Neural cell (in vitro differentiated cells): ENCODE data around the gene IRS1. TPM values are rescaled to one million over a fixed set of nuclear protein-coding genes. Genes with fewer than 3 reads are reported as not detected.
A peak's percentile ranks its signal among the peaks of the same experiment; 100 is the strongest.

Source experiments
- H2AFZ ChIP-seq: fragments of 200-600, 300-800 bp; sonication (generic), shearing (Covaris generic); 2 replicates; pipeline ENCODE4 v1.6.0; 2014; ENCODE audit warnings: low read depth, mild to moderate bottlenecking, antibody characterized with exemption, low read length, moderate library complexity
- H3F3A ChIP-seq: fragments of 200-600 bp; shearing (Covaris generic); 2 replicates; pipeline ENCODE4 v1.6.1; 2016; ENCODE audit warnings: mild to moderate bottlenecking, moderate library complexity, mixed read lengths, antibody characterized with exemption, low read length; ENCODE audit not compliant: insufficient read depth, poor library complexity, severe bottlenecking
- H3K27ac ChIP-seq: fragments of 200-600, 300-800 bp; sonication (generic), shearing (Covaris generic); 2 replicates; pipeline ENCODE4 v1.5.1; 2014; ENCODE audit warnings: mild to moderate bottlenecking, low read length, moderate library complexity
- H3K27me3 ChIP-seq: fragments of 300-800, 200-600 bp; sonication (generic), shearing (Covaris generic); 2 replicates; pipeline ENCODE4 v1.6.0; 2014; ENCODE audit warnings: mild to moderate bottlenecking, low read depth, low read length, moderate library complexity; ENCODE audit not compliant: insufficient read depth
- H3K36me3 ChIP-seq: fragments of 300-800, 200-600 bp; sonication (generic), shearing (Covaris generic); 2 replicates; pipeline ENCODE4 v1.5.1; 2014; ENCODE audit warnings: mild to moderate bottlenecking, antibody characterized with exemption, low read length, moderate library complexity; ENCODE audit not compliant: insufficient read depth
- H3K4me2 ChIP-seq: fragments of 300-800, 200-600 bp; sonication (generic), shearing (Covaris generic); 2 replicates; pipeline ENCODE4 v1.6.0; 2014; ENCODE audit warnings: mild to moderate bottlenecking, low read length
- H3K4me3 ChIP-seq: fragments of 300-800, 200-600 bp; sonication (generic), shearing (Covaris generic); 2 replicates; pipeline ENCODE4 v1.5.1; 2014; ENCODE audit warnings: mild to moderate bottlenecking, low read length, moderate library complexity
- H3K79me2 ChIP-seq: fragments of 200-600 bp; shearing (Covaris generic); replicated peaks from 2 replicates; pipeline ENCODE4 v1.6.0; 2014; ENCODE audit warnings: mild to moderate bottlenecking, low read length, moderate library complexity; ENCODE audit not compliant: insufficient read depth
- H3K9ac ChIP-seq: fragments of 300-800, 200-600 bp; sonication (generic), shearing (Covaris generic); 2 replicates; pipeline ENCODE4 v1.6.1; 2016; ENCODE audit warnings: mild to moderate bottlenecking, low read length, mixed read lengths
- H3K9me2 ChIP-seq: fragments of 200-600 bp; shearing (Covaris generic); 2 replicates; pipeline ENCODE4 v1.6.1; 2016; ENCODE audit warnings: mild to moderate bottlenecking, low read length, mixed read lengths; ENCODE audit not compliant: insufficient read depth
- H3K9me3 ChIP-seq: fragments of 200-600, 300-800 bp; sonication (generic), shearing (Covaris generic); 2 replicates; pipeline ENCODE4 v1.6.1; 2016; ENCODE audit warnings: mild to moderate bottlenecking, mixed run types, low read length, moderate library complexity, mixed read lengths
- H4K20me1 ChIP-seq: fragments of 200-600 bp; shearing (Covaris generic); 2 replicates; pipeline ENCODE4 v1.6.1; 2016; ENCODE audit warnings: mild to moderate bottlenecking, mixed run types; ENCODE audit not compliant: insufficient read depth
- CTCF ChIP-seq: fragments of 450-650 bp; IDR thresholded peaks from 2 replicates; pipeline ENCODE4 v1.5.1; 2014; ENCODE audit warnings: antibody characterized with exemption, mild to moderate bottlenecking, moderate library complexity; ENCODE audit not compliant: poor library complexity, severe bottlenecking
- EP300 ChIP-seq: fragments of 450-650 bp; conservative IDR thresholded peaks from 2 replicates; pipeline ENCODE4 v1.6.1; 2014; ENCODE audit warnings: antibody characterized with exemption, mild to moderate bottlenecking, moderate library complexity; ENCODE audit not compliant: poor library complexity, severe bottlenecking
- EZH2 ChIP-seq: fragments of 200-600, 300-800 bp; shearing (Covaris generic), sonication (generic); IDR thresholded peaks from 2 replicates; pipeline ENCODE4 v1.6.1; 2014; ENCODE audit warnings: antibody characterized with exemption, low read length, borderline replicate concordance, mild to moderate bottlenecking; ENCODE audit not compliant: insufficient read depth, poor library complexity, severe bottlenecking
- MXI1 ChIP-seq: fragments of 450-650 bp; conservative IDR thresholded peaks from 2 replicates; pipeline ENCODE4 v1.6.1; 2014; ENCODE audit warnings: antibody characterized with exemption, mild to moderate bottlenecking; ENCODE audit not compliant: poor library complexity, severe bottlenecking
- POLR2AphosphoS5 ChIP-seq: IDR thresholded peaks from 2 replicates; pipeline ENCODE4 v1.6.1; 2012
- RAD21 ChIP-seq: fragments of 450-650 bp; conservative IDR thresholded peaks from 2 replicates; pipeline ENCODE4 v1.6.1; 2014; ENCODE audit warnings: antibody characterized with exemption, mild to moderate bottlenecking, moderate library complexity
- REST ChIP-seq: IDR thresholded peaks from 2 replicates; pipeline ENCODE4 v1.6.1; 2012; ENCODE audit warnings: borderline replicate concordance
- SMC3 ChIP-seq: fragments of 450-650 bp; conservative IDR thresholded peaks from 2 replicates; pipeline ENCODE4 v1.6.1; 2014; ENCODE audit warnings: antibody characterized with exemption, mild to moderate bottlenecking, moderate library complexity; ENCODE audit not compliant: poor library complexity
- TAF1 ChIP-seq: IDR thresholded peaks from 2 replicates; pipeline ENCODE4 v1.6.1; 2012; ENCODE audit warnings: low read depth
- polyA plus RNA-seq: library from polyadenylated mRNA; depleted of rRNA; stranded (reverse); fragments of >200 nt; gene quantifications from 2 replicates; pipeline ENCODE4 v1.2.3, GENCODE V29; 2014

IRS1 gene
- polyA plus RNA-seq, 1 donor from 2014 or later = 7.2 TPM

GRCh38 chr2:226798422-226799210 is 1.0 kb downstream of the IRS1 start:
- peaks cover 12% of the 10 kb centered on the region for H3K36me3 ChIP-seq
- peak overlapping the region; percentile 84 for H3K27ac ChIP-seq
- peak overlapping the region; percentile 97 for H3K4me3 ChIP-seq
- no peaks in the 10 kb centered on the region for H3K27me3 ChIP-seq
- H3K9me3 ChIP-seq = peaks cover 2% of the 10 kb centered on the region
- TF ChIP-seq CTCF (peak; percentile 46), TAF1 (no peak), EP300 (no peak), REST (no peak), POLR2AphosphoS5 (no peak), SMC3 (peak; percentile 23), MXI1 (peak; percentile 70), EZH2 (no peak), RAD21 (no peak)
- H3F3A ChIP-seq = peaks cover 3% of the 10 kb centered on the region
- H3K9ac ChIP-seq = peak overlapping the region; percentile 93
- H3K9me2 ChIP-seq = no peaks in the 10 kb centered on the region
- H2AFZ ChIP-seq = peak overlapping the region; percentile 73
- H3K4me2 ChIP-seq = peak overlapping the region; percentile 76
- peaks cover 56% of the 10 kb centered on the region for H3K79me2 ChIP-seq
- H4K20me1 ChIP-seq = no peaks in the 10 kb centered on the region

GRCh38 chr2:226797989-226798421 is 1.6 kb downstream of the IRS1 start:
- Histone ChIP-seq H3K9ac (peak overlapping the region; percentile 93), H3F3A (peaks cover 3% of the 10 kb centered on the region), H4K20me1 (no peaks in the 10 kb centered on the region), H2AFZ (peak overlapping the region; percentile 73), H3K36me3 (peaks cover 12% of the 10 kb centered on the region), H3K9me2 (no peaks in the 10 kb centered on the region), H3K27me3 (no peaks in the 10 kb centered on the region), H3K4me2 (peak overlapping the region; percentile 76), H3K79me2 (peaks cover 62% of the 10 kb centered on the region), H3K27ac (peak overlapping the region; percentile 84), H3K9me3 (peaks cover 2% of the 10 kb centered on the region), H3K4me3 (peak overlapping the region; percentile 97)
- no peak for TF ChIP-seq EZH2
- no peak for TF ChIP-seq POLR2AphosphoS5
- TF ChIP-seq EP300 = no peak
- TF ChIP-seq SMC3 = no peak
- TF ChIP-seq MXI1 = no peak
- no peak for TF ChIP-seq RAD21
- TF ChIP-seq REST = no peak
- TF ChIP-seq TAF1 = no peak
- no peak for TF ChIP-seq CTCF
